Measurements from ENCODE around the gene FAM110C.
"Not testable (repeated sequence)": the region's sequence is repeated elsewhere in the genome, so short reads cannot be mapped to it uniquely, and the experiment has no call there.

The FAM110C gene

GRCh38 chr2:26891-27290 lies 19.4 kb downstream of the FAM110C start:
- Histone ChIP-seq H3K27ac (ENCODE audit: low read length) (no peak overlapping the region), H3K27me3 (replicated peaks; ENCODE audit: insufficient read depth, low read length) (no peaks in the 10 kb centered on the region), H4K20me1 (ENCODE audit: insufficient read depth, low read length) (no peaks in the 10 kb centered on the region), H2AFZ (ENCODE audit: low read length) (no peak overlapping the region), H3K9ac (ENCODE audit: low read length) (no peak overlapping the region), H3K4me3 (ENCODE audit: low read length) (no peak overlapping the region), H3K4me1 (ENCODE audit: low read length) (peaks cover 15% of the 10 kb centered on the region), H3K36me3 (replicated peaks; ENCODE audit: insufficient read depth, low read length) (no peaks in the 10 kb centered on the region), H3F3A (ENCODE audit: insufficient read depth, low read length) (no peaks in the 10 kb centered on the region), H3K4me2 (ENCODE audit: low read depth, low read length) (no peak overlapping the region), H3K79me2 (ENCODE audit: low read length) (no peaks in the 10 kb centered on the region), H3K9me2 (replicated peaks; ENCODE audit: insufficient read depth, low read length) (no peaks in the 10 kb centered on the region), H3K9me3 (replicated peaks; ENCODE audit: insufficient read depth, low read length) (no peaks in the 10 kb centered on the region)
- DNase-seq: no peak
- TF ChIP-seq EZH2phosphoT487 (IDR thresholded peaks at IDR 0.05; ENCODE audit: low read length) (no peak), EZH2 (optimal IDR thresholded peaks at IDR 0.05; ENCODE audit: low read depth, low read length) (no peak)
- TF ChIP-seq, protein P1, sequence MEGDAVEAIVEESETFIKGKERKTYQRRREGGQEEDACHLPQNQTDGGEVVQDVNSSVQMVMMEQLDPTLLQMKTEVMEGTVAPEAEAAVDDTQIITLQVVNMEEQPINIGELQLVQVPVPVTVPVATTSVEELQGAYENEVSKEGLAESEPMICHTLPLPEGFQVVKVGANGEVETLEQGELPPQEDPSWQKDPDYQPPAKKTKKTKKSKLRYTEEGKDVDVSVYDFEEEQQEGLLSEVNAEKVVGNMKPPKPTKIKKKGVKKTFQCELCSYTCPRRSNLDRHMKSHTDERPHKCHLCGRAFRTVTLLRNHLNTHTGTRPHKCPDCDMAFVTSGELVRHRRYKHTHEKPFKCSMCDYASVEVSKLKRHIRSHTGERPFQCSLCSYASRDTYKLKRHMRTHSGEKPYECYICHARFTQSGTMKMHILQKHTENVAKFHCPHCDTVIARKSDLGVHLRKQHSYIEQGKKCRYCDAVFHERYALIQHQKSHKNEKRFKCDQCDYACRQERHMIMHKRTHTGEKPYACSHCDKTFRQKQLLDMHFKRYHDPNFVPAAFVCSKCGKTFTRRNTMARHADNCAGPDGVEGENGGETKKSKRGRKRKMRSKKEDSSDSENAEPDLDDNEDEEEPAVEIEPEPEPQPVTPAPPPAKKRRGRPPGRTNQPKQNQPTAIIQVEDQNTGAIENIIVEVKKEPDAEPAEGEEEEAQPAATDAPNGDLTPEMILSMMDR (IDR thresholded peaks at IDR 0.05; ENCODE audit: low read length): no peak

DNA sequence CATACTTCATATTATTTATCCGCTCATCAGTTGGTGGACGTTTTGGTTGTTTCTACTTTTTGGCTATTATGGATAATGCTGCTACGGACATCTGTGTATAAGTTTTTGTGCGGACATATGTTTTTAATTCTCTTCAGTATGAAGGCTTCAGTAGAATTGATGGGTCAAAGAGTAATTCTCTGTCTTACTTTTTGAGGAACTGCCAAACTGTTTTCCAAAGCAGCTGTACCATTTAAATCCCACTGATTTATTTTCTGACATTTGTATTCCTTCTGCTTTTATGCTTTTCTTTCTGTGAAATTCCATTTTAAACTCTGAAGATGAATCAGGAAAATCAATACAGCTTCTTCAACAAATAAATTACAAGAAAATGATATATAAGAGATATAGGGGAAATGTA lies 20.8 kb downstream of the FAM110C start:
- no peak overlapping the region for H3K27ac ChIP-seq (ENCODE audit: low read length)

DNA sequence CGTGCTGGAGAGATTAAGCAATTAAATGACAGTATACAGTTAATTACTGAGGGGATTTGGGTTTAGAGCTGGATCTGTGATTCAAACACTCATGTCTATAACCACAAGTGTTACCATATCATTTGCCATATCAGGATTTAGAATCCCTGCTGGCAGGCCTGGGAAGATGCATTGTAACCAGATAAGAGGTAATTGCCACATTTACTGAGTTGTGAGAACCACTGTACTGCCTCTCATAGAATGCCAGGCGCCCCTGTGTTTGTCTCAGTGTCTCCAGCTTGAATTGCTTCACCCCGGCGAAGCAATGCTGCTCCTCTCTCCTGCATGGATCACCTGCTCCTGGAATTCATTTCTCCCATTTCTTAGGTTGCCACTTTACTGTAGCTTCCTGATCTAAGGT lies 21.7 kb downstream of the FAM110C start:
- not testable (repeated sequence) for DNase-seq; H3K27me3 ChIP-seq (replicated peaks; ENCODE audit: insufficient read depth, low read length); H3K9me2 ChIP-seq (replicated peaks; ENCODE audit: insufficient read depth, low read length); H3K9ac ChIP-seq (ENCODE audit: low read length); H4K20me1 ChIP-seq (ENCODE audit: insufficient read depth, low read length); H3K9me3 ChIP-seq (replicated peaks; ENCODE audit: insufficient read depth, low read length); H3K79me2 ChIP-seq (ENCODE audit: low read length); H3K36me3 ChIP-seq (replicated peaks; ENCODE audit: insufficient read depth, low read length); H3K4me3 ChIP-seq (ENCODE audit: low read length); H3F3A ChIP-seq (ENCODE audit: insufficient read depth, low read length)
- Histone ChIP-seq H2AFZ (ENCODE audit: low read length) (peak overlapping the region; percentile 21; the same call in 1 of the 2 replicates), H3K4me1 (ENCODE audit: low read length) (peaks cover 15% of the 10 kb centered on the region), H3K27ac (ENCODE audit: low read length) (peak overlapping the region; percentile 45; the same call in 1 of the 2 replicates), H3K4me2 (ENCODE audit: low read depth, low read length) (peak overlapping the region; percentile 42; the same call in 1 of the 2 replicates)

More for the DNA sequence above, 20.8 kb downstream of the FAM110C start:
- Histone ChIP-seq H3K9me2 (replicated peaks; ENCODE audit: insufficient read depth, low read length) (no peaks in the 10 kb centered on the region), H3K79me2 (ENCODE audit: low read length) (no peaks in the 10 kb centered on the region), H2AFZ (ENCODE audit: low read length) (no peak overlapping the region), H3K4me1 (ENCODE audit: low read length) (peaks cover 15% of the 10 kb centered on the region), H3F3A (ENCODE audit: insufficient read depth, low read length) (no peaks in the 10 kb centered on the region), H3K4me2 (ENCODE audit: low read depth, low read length) (no peak overlapping the region), H3K9me3 (replicated peaks; ENCODE audit: insufficient read depth, low read length) (no peaks in the 10 kb centered on the region), H3K27me3 (replicated peaks; ENCODE audit: insufficient read depth, low read length) (no peaks in the 10 kb centered on the region), H4K20me1 (ENCODE audit: insufficient read depth, low read length) (no peaks in the 10 kb centered on the region), H3K9ac (ENCODE audit: low read length) (no peak overlapping the region), H3K36me3 (replicated peaks; ENCODE audit: insufficient read depth, low read length) (no peaks in the 10 kb centered on the region), H3K4me3 (ENCODE audit: low read length) (no peak overlapping the region)
- TF ChIP-seq, protein P1 (IDR thresholded peaks at IDR 0.05; ENCODE audit: low read length): no peak
- TF ChIP-seq EZH2 (optimal IDR thresholded peaks at IDR 0.05; ENCODE audit: low read depth, low read length): no peak
- TF ChIP-seq EZH2phosphoT487 (IDR thresholded peaks at IDR 0.05; ENCODE audit: low read length): no peak
- DNase-seq: no peak

- no peaks in the 10 kb centered on the region for H3F3A ChIP-seq (ENCODE audit: insufficient read depth, low read length)
- no peak overlapping the region for H3K9ac ChIP-seq (ENCODE audit: low read length)
- peak overlapping the region; percentile 51; the same call in 1 of the 2 replicates for H2AFZ ChIP-seq (ENCODE audit: low read length)
- H3K4me2 ChIP-seq (ENCODE audit: low read depth, low read length): peak overlapping the region; percentile 42
- H3K36me3 ChIP-seq (replicated peaks; ENCODE audit: insufficient read depth, low read length): no peaks in the 10 kb centered on the region
- H3K27me3 ChIP-seq (replicated peaks; ENCODE audit: insufficient read depth, low read length): no peaks in the 10 kb centered on the region
- DNase-seq: peak; percentile 58
- peaks cover 15% of the 10 kb centered on the region for H3K4me1 ChIP-seq (ENCODE audit: low read length)
- TF ChIP-seq EZH2 (optimal IDR thresholded peaks at IDR 0.05; ENCODE audit: low read depth, low read length) (no peak), EZH2phosphoT487 (IDR thresholded peaks at IDR 0.05; ENCODE audit: low read length) (no peak)
- TF ChIP-seq, protein P1 (IDR thresholded peaks at IDR 0.05; ENCODE audit: low read length): no peak
- H3K4me3 ChIP-seq (ENCODE audit: low read length): peak overlapping the region; percentile 17; the same call in 1 of the 2 replicates
- H3K9me2 ChIP-seq (replicated peaks; ENCODE audit: insufficient read depth, low read length): no peaks in the 10 kb centered on the region
- no peaks in the 10 kb centered on the region for H3K9me3 ChIP-seq (replicated peaks; ENCODE audit: insufficient read depth, low read length)
- H3K27ac ChIP-seq (ENCODE audit: low read length): peak overlapping the region; percentile 45; the same call in 1 of the 2 replicates
- no peaks in the 10 kb centered on the region for H3K79me2 ChIP-seq (ENCODE audit: low read length)
- no peaks in the 10 kb centered on the region for H4K20me1 ChIP-seq (ENCODE audit: insufficient read depth, low read length)
Observed at GRCh38 chr2:24107-24506, 22.2 kb downstream of the FAM110C start.

All from MM.1S (cell line).